ENCODE data around the gene DYNLL1. TPM values are rescaled to one million over a fixed set of nuclear protein-coding genes. Genes with fewer than 3 reads are reported as not detected.

The DYNLL1 gene
- total and polyA plus RNA-seq, 2 of the 4 experiments (the other 2 are of a cell fraction): 663 to 696 TPM

- Histone ChIP-seq H2AK9ac (replicated peaks; ENCODE audit: low read depth, low read length, poor library complexity) (no peak overlapping the region), H3K14ac (replicated peaks; ENCODE audit: low read depth, low read length) (no peak overlapping the region), H4K20me1 (ENCODE audit: insufficient read depth, low read length) (no peaks in the 10 kb centered on the region), H3K4ac (ENCODE audit: low read depth, low read length) (no peak overlapping the region), H3K9me3 (ENCODE audit: control insufficient read depth, insufficient read depth, low read length) (no peaks in the 10 kb centered on the region), H3K36me3 (ENCODE audit: control insufficient read depth, insufficient read depth, low read length) (peaks cover 6% of the 10 kb centered on the region), H2BK20ac (ENCODE audit: low read depth, low read length) (no peak overlapping the region), H2BK15ac (ENCODE audit: low read depth, low read length) (no peak overlapping the region), H2BK120ac (ENCODE audit: low read depth, low read length) (no peak overlapping the region), H3K4me2 (ENCODE audit: low read depth, low read length) (no peak overlapping the region), H4K8ac (ENCODE audit: low read depth in 2 of 2, low read length in 2 of 2) (no peak overlapping the region), H3K9ac (ENCODE audit: low read depth, low read length) (no peak overlapping the region), H2AFZ (replicated peaks; ENCODE audit: low read length, poor library complexity) (no peak overlapping the region), H3K9me1 (ENCODE audit: insufficient read depth, low read length) (peaks cover 10% of the 10 kb centered on the region), H3K27ac (ENCODE audit: insufficient read depth, low read length) (no peak overlapping the region), H3K79me1 (ENCODE audit: low read depth in 1 of 2, low read length in 2 of 2) (peaks cover 10 to 25% of the 10 kb centered on the region in 2 experiments), H4K5ac (ENCODE audit: low read depth, low read length) (no peak overlapping the region), H3K23ac (ENCODE audit: low read depth, low read length) (no peak overlapping the region), H3K18ac (ENCODE audit: low read depth, low read length) (no peak overlapping the region), H4K91ac (ENCODE audit: insufficient read depth, low read depth, low read length) (no peak overlapping the region), H3K4me1 (ENCODE audit: control insufficient read depth, insufficient read depth, low read length) (no peaks in the 10 kb centered on the region), H3K4me3 (ENCODE audit: insufficient read depth, low read depth, low read length) (no peak overlapping the region), H3K27me3 (ENCODE audit: control insufficient read depth, insufficient read depth, low read length) (no peaks in the 10 kb centered on the region), H3K56ac (ENCODE audit: extremely low read depth, insufficient read depth, low read length) (no peak overlapping the region), H2AK5ac (ENCODE audit: low read depth, low read length) (no peak overlapping the region), H2BK5ac (ENCODE audit: low read depth, low read length, poor library complexity, severe bottlenecking) (no peak overlapping the region)
- ATAC-seq (ENCODE audit: low read depth) (no peak), DNase-seq (no peak)
- dilution Hi-C loops (cut with HindIII; ENCODE audit: low sequenced_read_pairs, unreplicated experiment): no loop called here
- POLR2A ChIA-PET (ENCODE audit: unreplicated experiment): no interaction called here
- intact Hi-C loops (cut with micrococcal nuclease): no loop called here
- CTCF ChIA-PET: no interaction called here
- TF ChIP-seq MXI1 (IDR thresholded peaks at IDR 0.05; ENCODE audit: borderline replicate concordance, low read depth, low read length): no peak
- TF ChIP-seq RAD21 (IDR thresholded peaks at IDR 0.05; ENCODE audit: low read length): no peak
- no peak for TF ChIP-seq NFE2L2 (IDR thresholded peaks at IDR 0.05; ENCODE audit: low read depth, low read length)
- no peak for TF ChIP-seq POLR2A (IDR thresholded peaks at IDR 0.05; ENCODE audit: low read depth, low read length)
- no peak for TF ChIP-seq CEBPB (IDR thresholded peaks at IDR 0.05; ENCODE audit: low read depth, low read length)
- TF ChIP-seq MAZ (IDR thresholded peaks at IDR 0.05; ENCODE audit: borderline replicate concordance, low read depth, low read length): no peak
- no peak for TF ChIP-seq USF2 (IDR thresholded peaks at IDR 0.05; ENCODE audit: low read depth, low read length)
- no peak for TF ChIP-seq RCOR1 (IDR thresholded peaks at IDR 0.05; ENCODE audit: insufficient replicate concordance, low read length)
- TF ChIP-seq CHD1 (IDR thresholded peaks at IDR 0.05; ENCODE audit: low read depth, low read length): no peak
- no peak for TF ChIP-seq RFX5 (IDR thresholded peaks at IDR 0.05; ENCODE audit: low read depth, low read length)
- no peak for TF ChIP-seq CTCF (conservative IDR thresholded peaks at IDR 0.05; ENCODE audit: low read depth, low read length)
- TF ChIP-seq ELK1 (IDR thresholded peaks at IDR 0.05; ENCODE audit: borderline replicate concordance, low read depth, low read length): no peak
- TF ChIP-seq FOS (IDR thresholded peaks at IDR 0.05; ENCODE audit: low read depth, low read length): no peak
- TF ChIP-seq BHLHE40 (IDR thresholded peaks at IDR 0.05; ENCODE audit: low read depth, low read length): no peak
- no peak for TF ChIP-seq SMC3 (IDR thresholded peaks at IDR 0.05; ENCODE audit: low read depth, low read length)
- no peak for TF ChIP-seq MAFK (IDR thresholded peaks at IDR 0.05; ENCODE audit: low read depth, low read length)
- in situ Hi-C loops (cut with MboI; ENCODE audit: low sequenced_read_pairs): no loop called here
- WGBS, 2 experiments (ENCODE audit: extremely low coverage in 2 of 2, insufficient read length in 1 of 2): 40% methylated on average over 2 of the region's 5 CpGs; no CpG with 5 or more reads in 1 of the 2 experiments
- no TSS peak for BruUV-seq (replicated peaks)
Measured at GRCh38 chr12:120488057-120488640, 7.8 kb upstream of the DYNLL1 start.

Measured in IMR-90 (cell line).